ENCODE data around the gene SH3PXD2B.

- no peak for TF ChIP-seq CTCF (IDR thresholded peaks at IDR 0.05; ENCODE audit: borderline replicate concordance, extremely low read depth, low read length, poor library complexity, severe bottlenecking)
- no peak for TF ChIP-seq EZH2 (IDR thresholded peaks at IDR 0.05; ENCODE audit: borderline replicate concordance, low read depth, low read length, severe bottlenecking)
These were observed 55.0 kb downstream of the SH3PXD2B start for GRCh38 chr5:172399336-172399735.

Data from DND-41 (cell line).